Lower leg skin (tissue), 3 donors: ENCODE measurements around the gene MDFIC.

ENCODE experiments used
- POLR2A ChIP-seq, 2 donors: fragments of 450-650 bp; IDR thresholded peaks; one replicate each; pipeline ENCODE4 v1.6.1; 2016 to 2017; ENCODE audit warnings: antibody characterized with exemption in 2 of 2, mild to moderate bottlenecking in 1 of 2, moderate library complexity in 1 of 2
- TF ChIP-seq, protein P1 (sequence below), 3 donors: fragments of 450-650 bp; IDR thresholded peaks; one replicate each; pipeline ENCODE4 v1.5.1; 2016; ENCODE audit warnings: antibody characterized with exemption in 3 of 3, mild to moderate bottlenecking in 3 of 3, moderate library complexity in 2 of 3

DNA sequence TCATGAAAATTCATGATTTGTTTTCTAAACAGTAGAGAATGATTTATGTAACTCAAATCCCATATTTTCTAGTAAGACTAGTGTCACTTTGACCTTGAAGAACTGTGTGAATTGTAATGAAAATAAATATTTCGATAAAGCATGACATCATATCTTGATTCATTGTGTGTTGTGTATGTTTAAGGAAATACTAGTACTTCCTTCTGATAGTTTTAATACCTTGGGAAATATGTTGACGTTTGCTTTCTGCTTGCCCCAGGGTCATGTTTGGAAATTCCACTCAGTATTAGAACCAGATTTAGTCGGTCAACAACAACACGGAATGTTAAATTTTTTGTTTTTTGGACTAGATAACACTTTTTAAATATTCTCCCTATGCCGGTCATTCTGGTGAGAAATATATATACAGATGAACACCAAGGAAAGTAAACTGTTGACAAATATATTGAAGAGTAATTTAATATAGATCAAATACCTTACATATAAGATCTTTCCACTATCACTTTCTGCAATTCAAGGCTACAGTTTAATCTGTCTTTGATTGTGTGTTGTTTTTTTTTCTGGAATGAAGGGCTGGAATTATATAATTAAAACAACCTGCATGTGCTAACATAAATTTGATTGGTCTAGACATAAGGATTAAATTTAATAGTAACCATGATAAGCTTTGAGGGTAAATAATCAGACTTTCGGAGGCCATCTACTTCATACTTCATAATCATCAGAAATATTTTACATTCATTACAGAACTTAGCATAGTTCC, 126.2 kb downstream of the MDFIC start:
- TF ChIP-seq, protein P1, sequence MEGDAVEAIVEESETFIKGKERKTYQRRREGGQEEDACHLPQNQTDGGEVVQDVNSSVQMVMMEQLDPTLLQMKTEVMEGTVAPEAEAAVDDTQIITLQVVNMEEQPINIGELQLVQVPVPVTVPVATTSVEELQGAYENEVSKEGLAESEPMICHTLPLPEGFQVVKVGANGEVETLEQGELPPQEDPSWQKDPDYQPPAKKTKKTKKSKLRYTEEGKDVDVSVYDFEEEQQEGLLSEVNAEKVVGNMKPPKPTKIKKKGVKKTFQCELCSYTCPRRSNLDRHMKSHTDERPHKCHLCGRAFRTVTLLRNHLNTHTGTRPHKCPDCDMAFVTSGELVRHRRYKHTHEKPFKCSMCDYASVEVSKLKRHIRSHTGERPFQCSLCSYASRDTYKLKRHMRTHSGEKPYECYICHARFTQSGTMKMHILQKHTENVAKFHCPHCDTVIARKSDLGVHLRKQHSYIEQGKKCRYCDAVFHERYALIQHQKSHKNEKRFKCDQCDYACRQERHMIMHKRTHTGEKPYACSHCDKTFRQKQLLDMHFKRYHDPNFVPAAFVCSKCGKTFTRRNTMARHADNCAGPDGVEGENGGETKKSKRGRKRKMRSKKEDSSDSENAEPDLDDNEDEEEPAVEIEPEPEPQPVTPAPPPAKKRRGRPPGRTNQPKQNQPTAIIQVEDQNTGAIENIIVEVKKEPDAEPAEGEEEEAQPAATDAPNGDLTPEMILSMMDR (IDR thresholded peaks at IDR 0.05): no peak
- TF ChIP-seq POLR2A (IDR thresholded peaks at IDR 0.05): no peak
